GM13977 (cell line): ENCODE measurements around the gene AARS1.
A peak's percentile ranks its signal among the peaks of the same experiment; 100 is the strongest.
"Not testable (repeated sequence)": the region's sequence is repeated elsewhere in the genome, so short reads cannot be mapped to it uniquely, and the experiment has no call there.

Experiments
- DNase-seq: peaks from one replicate; pipeline ENCODE4 v3.0.0; 2012; ENCODE audit warnings: low spot score
- CTCF ChIP-seq: IDR thresholded peaks from 2 replicates; pipeline ENCODE4 v1.5.1; 2012; ENCODE audit warnings: mild to moderate bottlenecking, control low read depth; ENCODE audit not compliant: insufficient read depth; ENCODE audit errors: extremely low read depth, missing control alignments
- in situ Hi-C: fragments of 300-500 bp; cut with MboI; formaldehyde crosslinking; loops from one replicate; pipeline ENCODE4 v1.12.0; 2022; ENCODE audit warnings: low sequenced_read_pairs, low pct_unique_long_range_greater_than_20kb, mixed read lengths, inconsistent platforms; ENCODE audit not compliant: unreplicated experiment

The AARS1 gene

DNA sequence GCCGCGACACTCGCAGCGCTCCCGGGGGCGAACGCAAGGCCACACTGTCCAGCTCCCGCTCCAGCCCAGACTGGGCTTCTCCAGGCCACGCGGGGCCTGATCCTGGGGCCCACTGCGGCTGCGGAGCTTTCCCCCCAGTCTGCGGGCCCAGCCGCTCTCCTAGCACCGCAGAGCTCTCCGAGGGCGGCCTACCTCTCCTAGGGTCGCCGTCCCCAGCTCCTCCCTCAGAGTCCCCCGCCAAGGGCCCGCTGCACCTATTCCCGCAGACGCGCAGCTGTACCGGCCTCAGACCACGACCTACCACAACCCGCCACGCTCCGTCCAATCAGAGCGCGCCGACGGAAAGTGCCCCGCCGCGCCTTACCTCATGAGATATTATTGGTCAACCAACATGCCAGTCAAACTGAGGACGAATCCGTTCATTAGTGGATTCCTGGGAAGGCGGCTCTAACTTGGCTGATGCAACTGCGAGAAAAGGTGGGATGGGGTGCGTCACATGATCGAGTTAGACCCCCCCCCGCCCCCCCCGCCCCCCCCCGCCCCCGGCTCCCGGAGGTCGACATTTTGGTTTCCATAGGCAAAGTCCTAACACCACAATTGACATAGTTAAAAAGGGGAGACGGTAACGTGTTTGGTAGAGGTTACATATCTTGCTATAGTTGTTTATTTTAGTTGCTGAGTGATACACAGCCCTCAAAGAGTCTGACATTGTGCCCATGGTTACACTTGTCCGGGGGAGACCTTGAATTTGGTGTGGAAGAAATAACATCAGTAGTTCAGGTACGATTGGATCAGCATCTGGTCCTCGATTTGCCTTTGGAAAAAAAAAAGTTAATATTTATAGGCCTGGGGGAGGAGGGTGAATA is at the start of gene AARS1:
Gene AARS1, minus strand, starts transcription at position 278 of the 866 bp plus-strand sequence. CDS start 6,743 bp downstream, outside the sequence.
- peak; percentile 97 for DNase-seq
- in situ Hi-C loops: no loop called here
- no peak for TF ChIP-seq CTCF

DNA sequence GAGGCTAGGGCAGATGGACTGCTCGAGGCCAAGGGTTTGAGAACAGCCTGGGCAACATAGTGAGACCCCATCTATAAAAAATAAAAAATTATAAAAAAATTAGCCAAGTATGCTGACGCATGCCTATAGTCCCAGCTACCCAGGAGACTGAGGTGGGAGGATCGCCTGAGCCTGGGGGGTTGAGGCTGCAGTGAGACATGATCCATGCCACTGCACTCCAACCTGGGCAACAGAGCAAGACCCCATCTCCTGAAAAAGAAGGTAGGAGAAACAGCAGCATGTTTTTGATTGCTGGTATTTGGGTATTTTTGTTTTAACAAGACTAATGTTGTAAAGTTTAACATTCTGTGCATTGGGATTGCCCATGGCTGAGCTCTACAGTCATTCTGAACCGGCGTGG is 48.5 kb upstream of the AARS1 start:
- TF ChIP-seq CTCF: no peak
- in situ Hi-C loops: no loop called here
- DNase-seq: no peak

DNA sequence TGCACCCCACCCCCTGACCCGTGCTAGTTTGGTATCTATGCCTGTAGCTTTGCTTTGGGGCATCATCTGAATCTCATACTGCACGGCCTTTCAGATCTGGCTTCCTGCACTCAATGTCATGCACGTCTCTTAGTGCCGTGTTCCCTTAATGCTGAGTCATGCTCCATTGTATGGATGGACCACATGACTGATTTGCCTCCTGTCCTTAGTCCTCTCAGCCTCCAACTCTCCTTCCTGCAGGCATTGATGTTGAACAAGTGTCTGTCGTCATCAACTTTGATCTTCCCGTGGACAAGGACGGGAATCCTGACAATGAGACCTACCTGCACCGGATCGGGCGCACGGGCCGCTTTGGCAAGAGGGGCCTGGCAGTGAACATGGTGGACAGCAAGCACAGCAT is 43.4 kb upstream of the AARS1 start:
- in situ Hi-C loops, DNase-seq: not testable (repeated sequence)

- DNase-seq: no peak
- peak; percentile 53 for TF ChIP-seq CTCF
- in situ Hi-C loops: no loop called here
Observed at GRCh38 chr16:70331588-70332358, 42.5 kb upstream of the AARS1 start.

DNA sequence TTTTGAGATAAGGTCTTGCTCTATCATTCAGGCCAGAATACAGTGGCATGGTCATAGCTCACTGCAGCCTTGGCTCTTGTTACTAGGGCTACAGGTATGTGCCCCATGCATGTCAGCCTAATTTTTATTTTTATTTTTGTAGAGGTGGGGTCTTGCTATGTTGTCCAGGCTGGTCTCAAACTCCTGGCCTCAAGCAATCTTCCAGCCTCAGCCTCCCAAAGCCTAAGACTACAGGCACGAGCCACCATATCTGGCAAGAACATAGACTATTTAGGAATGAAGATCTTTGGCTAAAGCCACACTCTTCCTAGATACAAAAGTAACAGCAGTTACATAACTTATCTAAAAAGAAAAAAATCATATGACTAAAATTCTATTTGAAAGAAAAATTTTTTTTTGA is 41.8 kb upstream of the AARS1 start:
- TF ChIP-seq CTCF: no peak
- in situ Hi-C loops: no loop called here
- no peak for DNase-seq

GRCh38 chr16:70324998-70325747 is 35.9 kb upstream of the AARS1 start:
- in situ Hi-C loops: no loop called here
- no peak for DNase-seq
- no peak for TF ChIP-seq CTCF
